ENCODE measurements around the gene TNFRSF1B.

TNFRSF1B gene

DNA sequence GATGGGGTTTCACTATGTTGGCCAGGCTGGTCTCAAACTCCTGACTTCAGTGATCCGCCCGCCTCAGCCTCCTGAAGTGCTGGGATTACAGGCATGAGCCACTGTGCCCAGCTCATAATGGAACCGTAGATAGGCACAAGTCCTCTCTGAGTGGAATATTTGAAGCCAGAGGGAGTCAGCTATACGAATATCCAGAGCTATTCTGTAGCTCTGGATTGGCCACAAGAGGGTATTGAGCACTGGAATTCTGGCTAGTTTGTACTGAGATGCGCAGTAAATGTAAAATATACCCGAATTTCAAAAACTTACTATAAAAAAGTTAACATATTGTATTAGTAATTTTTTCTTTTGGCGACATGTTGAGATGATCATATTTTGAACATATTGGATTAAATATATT is 62.2 kb downstream of the TNFRSF1B start:
- no peaks in the 10 kb centered on the region for H3K9me3 ChIP-seq (ENCODE audit: low read length)
- no peaks in the 10 kb centered on the region for H3K27me3 ChIP-seq (ENCODE audit: control insufficient read depth in 1 of 2, insufficient read depth in 2 of 2, low read length in 2 of 2)
- peaks cover 7% of the 10 kb centered on the region for H3K4me1 ChIP-seq (ENCODE audit: insufficient read depth, low read length)
- no peaks in the 10 kb centered on the region for H3K36me3 ChIP-seq (ENCODE audit: insufficient read depth, low read length)
- H3K9ac ChIP-seq (ENCODE audit: low read length) = no peak overlapping the region
- no peak overlapping the region for H3K4me3 ChIP-seq (ENCODE audit: low read depth in 1 of 2, low read length in 2 of 2)
- H3K27ac ChIP-seq (ENCODE audit: low read depth, low read length) = no peak overlapping the region

DNA sequence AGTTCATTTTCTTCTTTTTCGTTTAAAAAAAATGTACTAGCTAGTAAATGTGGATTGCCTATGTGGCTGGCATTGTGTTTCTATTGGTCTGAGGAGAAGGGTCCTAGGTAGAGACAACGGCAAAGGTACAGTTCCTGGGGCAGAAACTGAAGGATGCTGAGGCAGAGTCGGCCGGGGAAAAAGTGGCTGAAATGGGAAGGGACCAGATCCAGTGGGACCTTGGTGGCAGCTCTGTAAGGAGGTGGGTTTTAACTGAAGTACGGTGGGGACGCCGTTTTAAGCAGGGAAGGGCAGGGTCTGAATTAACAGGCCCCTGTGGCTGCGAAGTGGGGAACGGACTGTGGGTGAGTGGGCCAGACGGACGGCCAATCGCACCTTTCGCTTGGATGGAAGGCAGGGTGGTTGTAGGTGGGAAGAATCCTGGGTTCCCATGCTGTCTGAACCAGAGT is 62.6 kb downstream of the TNFRSF1B start:
- peak overlapping the region; percentile 84 to 97 for H3K4me3 ChIP-seq (ENCODE audit: low read depth in 1 of 2, low read length in 2 of 2)
- no peaks in the 10 kb centered on the region for H3K9me3 ChIP-seq (ENCODE audit: low read length)
- no peaks in the 10 kb centered on the region for H3K27me3 ChIP-seq (ENCODE audit: control insufficient read depth in 1 of 2, insufficient read depth in 2 of 2, low read length in 2 of 2)
- no peak overlapping the region for H3K9ac ChIP-seq (ENCODE audit: low read length)
- H3K36me3 ChIP-seq (ENCODE audit: insufficient read depth, low read length) = no peaks in the 10 kb centered on the region
- H3K27ac ChIP-seq (ENCODE audit: low read depth, low read length) = no peak overlapping the region
- peaks cover 7% of the 10 kb centered on the region for H3K4me1 ChIP-seq (ENCODE audit: insufficient read depth, low read length)

DNA sequence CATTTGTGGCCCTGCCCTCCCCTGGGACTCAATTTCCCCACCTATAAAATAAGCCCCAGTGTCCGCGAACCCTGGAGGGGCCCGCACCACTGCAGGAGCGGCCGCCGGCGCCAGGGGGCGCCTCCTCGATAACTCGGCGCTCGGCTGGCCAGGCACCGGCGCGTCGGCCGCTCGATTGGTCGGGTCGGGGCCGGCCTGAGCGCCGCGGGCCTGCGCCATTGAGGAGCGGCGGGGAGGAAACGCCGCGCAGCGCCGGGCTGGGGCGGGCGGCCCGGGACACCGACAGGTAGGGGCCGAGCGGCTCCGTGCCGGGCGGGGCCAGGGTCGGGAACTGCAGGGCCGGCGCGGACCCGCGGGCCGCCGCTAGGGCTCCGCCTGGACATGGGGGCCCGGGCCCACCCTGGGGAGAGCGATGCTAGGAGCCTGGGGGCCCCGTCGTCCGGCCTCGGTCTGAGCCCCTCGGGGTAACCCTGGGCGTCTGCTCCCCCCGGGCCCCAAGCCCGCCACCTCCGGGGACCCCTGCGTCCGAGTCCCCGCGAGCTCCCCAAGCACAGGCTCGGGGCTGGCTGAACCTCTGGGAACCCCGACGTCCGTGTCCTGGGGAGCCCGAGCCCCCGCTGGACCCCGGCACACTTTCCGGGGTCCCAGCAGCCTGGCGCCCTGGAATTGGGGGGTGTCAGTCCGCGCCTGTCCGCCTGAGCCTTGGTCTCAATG is 63.2 kb downstream of the TNFRSF1B start, which contains the start of gene VPS13D:
VPS13D (plus strand) TSS at position 196 of the 714 bp plus-strand sequence. CDS start 4,237 bp downstream, outside the sequence.
- Histone ChIP-seq H3K27ac (ENCODE audit: low read depth, low read length) (peak within 1 kb of the TSS; percentile 29), H3K36me3 (ENCODE audit: insufficient read depth, low read length) (no peaks in the 10 kb centered on the region), H3K9me3 (ENCODE audit: low read length) (no peaks in the 10 kb centered on the region), H3K4me1 (ENCODE audit: insufficient read depth, low read length) (peaks cover 7% of the 10 kb centered on the region), H3K4me3 (ENCODE audit: low read depth in 1 of 2, low read length in 2 of 2) (peak within 1 kb of the TSS; percentile 84 to 97), H3K27me3 (ENCODE audit: control insufficient read depth in 1 of 2, insufficient read depth in 2 of 2, low read length in 2 of 2) (no peaks in the 10 kb centered on the region), H3K9ac (ENCODE audit: low read length) (peak within 1 kb of the TSS; percentile 90)

DNA sequence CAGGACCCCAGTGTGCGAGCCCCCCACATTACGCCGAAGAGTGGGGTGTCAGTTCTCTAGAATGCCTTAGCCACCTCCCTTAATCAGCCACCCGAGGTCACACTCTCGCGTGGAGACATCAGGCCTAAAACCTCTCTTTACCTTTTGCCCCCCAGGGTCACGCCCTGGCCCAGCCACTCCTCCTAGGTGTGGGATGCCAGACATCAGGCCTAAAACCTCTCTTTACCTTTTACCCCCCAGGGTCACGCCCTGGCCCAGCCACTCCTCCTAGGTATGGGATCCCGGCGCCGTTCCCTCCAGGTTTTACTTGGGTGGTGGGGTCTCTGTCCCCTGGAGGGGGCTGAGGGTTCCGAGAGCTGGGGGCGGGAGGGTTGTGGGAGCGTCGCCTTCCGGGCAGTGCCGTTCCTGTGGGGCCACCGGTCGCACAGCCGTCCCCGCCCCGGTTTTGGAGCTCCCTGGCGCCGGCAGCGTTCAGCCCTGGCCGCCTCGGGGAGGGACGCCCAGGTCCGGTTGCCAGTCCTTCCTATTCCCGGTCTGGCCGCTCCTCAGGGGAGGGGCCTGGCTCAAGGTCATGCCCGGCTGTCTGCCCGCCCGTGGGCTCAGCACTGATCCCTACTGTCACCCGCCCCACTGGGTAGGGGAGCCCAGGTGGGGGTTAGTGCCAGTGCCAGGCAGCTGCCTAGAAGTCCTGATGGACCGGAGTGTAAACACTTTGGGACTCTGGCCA is 63.9 kb downstream of the TNFRSF1B start:
- Histone ChIP-seq H3K9ac (ENCODE audit: low read length) (peak overlapping the region; percentile 90), H3K36me3 (ENCODE audit: insufficient read depth, low read length) (no peaks in the 10 kb centered on the region)

DNA sequence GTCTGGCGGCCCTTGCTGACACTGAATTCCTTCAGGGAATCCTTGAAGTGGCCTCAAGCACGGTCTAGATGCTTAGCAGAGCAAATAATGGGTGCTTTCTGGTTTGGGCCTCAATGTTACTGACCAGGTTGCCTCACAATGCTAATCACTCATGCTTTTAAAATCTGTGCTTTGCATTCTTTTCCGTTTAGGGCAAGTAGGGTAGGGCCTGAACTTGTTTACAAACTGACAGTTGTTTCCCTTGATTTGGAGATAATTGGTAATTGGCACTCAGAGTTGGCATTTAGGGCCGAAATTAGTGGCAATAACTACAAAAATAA is 64.4 kb downstream of the TNFRSF1B start:
- peak overlapping the region; percentile 90 for H3K9ac ChIP-seq (ENCODE audit: low read length)
- H3K36me3 ChIP-seq (ENCODE audit: insufficient read depth, low read length) = no peaks in the 10 kb centered on the region
- no peaks in the 10 kb centered on the region for H3K9me3 ChIP-seq (ENCODE audit: low read length)
- peak overlapping the region; percentile 29 for H3K27ac ChIP-seq (ENCODE audit: low read depth, low read length)
- no peaks in the 10 kb centered on the region for H3K27me3 ChIP-seq (ENCODE audit: control insufficient read depth in 1 of 2, insufficient read depth in 2 of 2, low read length in 2 of 2)
- peak overlapping the region; percentile 84 to 97 for H3K4me3 ChIP-seq (ENCODE audit: low read depth in 1 of 2, low read length in 2 of 2)
- peaks cover 7% of the 10 kb centered on the region for H3K4me1 ChIP-seq (ENCODE audit: insufficient read depth, low read length)

More for the DNA sequence above, 63.9 kb downstream of the TNFRSF1B start:
- Histone ChIP-seq H3K4me3 (ENCODE audit: low read depth in 1 of 2, low read length in 2 of 2) (peak overlapping the region; percentile 84 to 97), H3K27me3 (ENCODE audit: control insufficient read depth in 1 of 2, insufficient read depth in 2 of 2, low read length in 2 of 2) (no peaks in the 10 kb centered on the region), H3K4me1 (ENCODE audit: insufficient read depth, low read length) (peaks cover 7% of the 10 kb centered on the region), H3K9me3 (ENCODE audit: low read length) (no peaks in the 10 kb centered on the region), H3K27ac (ENCODE audit: low read depth, low read length) (peak overlapping the region; percentile 29)

DNA sequence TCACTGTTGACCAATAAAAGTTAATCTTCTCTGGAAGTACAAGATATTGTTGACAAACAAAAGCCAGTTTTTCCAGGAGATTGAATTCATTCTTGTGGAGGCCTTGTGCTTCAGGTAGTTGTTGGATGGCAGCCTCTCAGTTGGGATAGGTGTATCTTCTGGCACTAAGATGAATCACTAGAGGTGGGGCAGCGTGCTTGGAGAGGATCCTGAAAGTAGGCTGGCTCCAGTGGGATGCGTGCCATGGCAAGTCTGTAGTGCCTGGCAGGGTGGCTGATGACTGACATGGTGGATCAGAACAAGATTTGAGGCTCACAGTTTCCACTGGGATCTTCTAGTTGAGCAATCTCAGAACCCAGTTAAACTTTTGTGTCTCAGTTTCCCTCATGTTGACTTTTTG is 65.4 kb downstream of the TNFRSF1B start:
- no peaks in the 10 kb centered on the region for H3K36me3 ChIP-seq (ENCODE audit: insufficient read depth, low read length)
- H3K9ac ChIP-seq (ENCODE audit: low read length) = no peak overlapping the region
- no peak overlapping the region for H3K27ac ChIP-seq (ENCODE audit: low read depth, low read length)
- peaks cover 7% of the 10 kb centered on the region for H3K4me1 ChIP-seq (ENCODE audit: insufficient read depth, low read length)
- no peak overlapping the region for H3K4me3 ChIP-seq (ENCODE audit: low read depth in 1 of 2, low read length in 2 of 2)
- H3K9me3 ChIP-seq (ENCODE audit: low read length) = no peaks in the 10 kb centered on the region
- H3K27me3 ChIP-seq (ENCODE audit: control insufficient read depth in 1 of 2, insufficient read depth in 2 of 2, low read length in 2 of 2) = no peaks in the 10 kb centered on the region

DNA sequence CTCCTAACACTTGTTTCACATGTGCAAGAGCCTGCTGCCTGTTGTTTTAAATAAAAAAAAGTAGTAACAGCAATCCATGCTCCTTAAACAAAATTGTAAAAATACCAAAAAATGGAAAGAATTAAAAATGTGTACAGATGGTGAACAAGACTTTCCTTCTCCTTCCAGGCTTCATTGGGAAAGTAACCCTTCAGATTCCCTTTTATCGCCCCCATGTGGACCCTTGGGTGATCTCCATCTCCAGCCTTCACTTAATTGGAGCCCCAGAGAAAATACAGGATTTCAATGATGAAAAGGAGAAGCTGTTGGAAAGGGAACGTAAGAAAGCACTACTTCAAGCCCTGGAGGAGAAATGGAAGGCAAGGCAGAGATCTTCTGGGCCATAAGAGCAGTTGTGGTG is 77.3 kb downstream of the TNFRSF1B start:
- Histone ChIP-seq H3K9me3 (ENCODE audit: low read length) (no peaks in the 10 kb centered on the region), H3K36me3 (ENCODE audit: insufficient read depth, low read length) (peaks cover 61% of the 10 kb centered on the region), H3K27ac (ENCODE audit: low read depth, low read length) (no peak overlapping the region), H3K27me3 (ENCODE audit: control insufficient read depth in 1 of 2, insufficient read depth in 2 of 2, low read length in 2 of 2) (no peaks in the 10 kb centered on the region), H3K9ac (ENCODE audit: low read length) (no peak overlapping the region), H3K4me1 (ENCODE audit: insufficient read depth, low read length) (no peaks in the 10 kb centered on the region), H3K4me3 (ENCODE audit: low read depth in 1 of 2, low read length in 2 of 2) (no peak overlapping the region)

DNA sequence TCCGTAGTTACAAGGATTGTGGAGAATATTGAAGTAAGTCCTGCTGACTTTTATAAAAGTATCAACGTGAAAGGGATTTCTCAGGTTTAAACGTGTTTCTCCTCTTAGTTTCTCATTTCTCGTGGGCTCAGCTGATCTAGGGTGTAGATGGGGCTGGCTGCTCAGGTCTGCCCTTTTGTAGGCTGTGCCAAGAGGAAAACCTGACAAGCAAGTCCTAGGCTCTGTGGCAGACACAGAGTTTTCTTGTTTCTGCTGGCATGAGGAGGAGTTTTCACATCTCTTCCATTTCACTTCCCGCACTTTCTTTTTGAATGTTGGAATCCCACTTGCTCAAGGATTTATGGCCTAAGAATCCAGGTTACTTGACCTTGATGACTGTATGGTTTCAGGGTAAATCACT is 77.8 kb downstream of the TNFRSF1B start:
- Histone ChIP-seq H3K27ac (ENCODE audit: low read depth, low read length) (no peak overlapping the region), H3K9ac (ENCODE audit: low read length) (no peak overlapping the region), H3K27me3 (ENCODE audit: control insufficient read depth in 1 of 2, insufficient read depth in 2 of 2, low read length in 2 of 2) (no peaks in the 10 kb centered on the region), H3K4me1 (ENCODE audit: insufficient read depth, low read length) (no peaks in the 10 kb centered on the region), H3K4me3 (ENCODE audit: low read depth in 1 of 2, low read length in 2 of 2) (no peak overlapping the region), H3K36me3 (ENCODE audit: insufficient read depth, low read length) (peaks cover 66% of the 10 kb centered on the region), H3K9me3 (ENCODE audit: low read length) (no peaks in the 10 kb centered on the region)

DNA sequence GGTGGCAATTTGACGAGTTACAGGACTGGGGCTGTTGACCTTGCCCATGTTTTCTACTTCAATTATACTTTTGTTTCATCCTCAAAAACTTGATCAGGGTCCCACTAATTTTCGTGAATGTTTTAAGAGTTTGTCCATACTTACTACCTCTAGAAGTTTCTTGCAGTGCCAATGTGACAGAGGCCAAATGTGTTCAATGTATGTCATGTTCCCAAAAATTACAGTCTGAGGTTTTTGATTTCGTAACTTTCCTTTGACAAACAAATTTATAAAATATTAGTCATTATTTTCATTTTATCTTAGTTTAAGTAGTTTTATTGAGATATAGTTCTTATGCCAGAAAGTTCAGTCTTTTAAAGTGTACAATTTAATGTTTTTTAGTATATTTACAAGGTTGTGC is 78.3 kb downstream of the TNFRSF1B start:
- H3K9ac ChIP-seq (ENCODE audit: low read length) = no peak overlapping the region
- no peaks in the 10 kb centered on the region for H3K9me3 ChIP-seq (ENCODE audit: low read length)
- peaks cover 71% of the 10 kb centered on the region for H3K36me3 ChIP-seq (ENCODE audit: insufficient read depth, low read length)
- H3K4me3 ChIP-seq (ENCODE audit: low read depth in 1 of 2, low read length in 2 of 2) = no peak overlapping the region
- no peaks in the 10 kb centered on the region for H3K4me1 ChIP-seq (ENCODE audit: insufficient read depth, low read length)
- no peaks in the 10 kb centered on the region for H3K27me3 ChIP-seq (ENCODE audit: control insufficient read depth in 1 of 2, insufficient read depth in 2 of 2, low read length in 2 of 2)
- no peak overlapping the region for H3K27ac ChIP-seq (ENCODE audit: low read depth, low read length)

DNA sequence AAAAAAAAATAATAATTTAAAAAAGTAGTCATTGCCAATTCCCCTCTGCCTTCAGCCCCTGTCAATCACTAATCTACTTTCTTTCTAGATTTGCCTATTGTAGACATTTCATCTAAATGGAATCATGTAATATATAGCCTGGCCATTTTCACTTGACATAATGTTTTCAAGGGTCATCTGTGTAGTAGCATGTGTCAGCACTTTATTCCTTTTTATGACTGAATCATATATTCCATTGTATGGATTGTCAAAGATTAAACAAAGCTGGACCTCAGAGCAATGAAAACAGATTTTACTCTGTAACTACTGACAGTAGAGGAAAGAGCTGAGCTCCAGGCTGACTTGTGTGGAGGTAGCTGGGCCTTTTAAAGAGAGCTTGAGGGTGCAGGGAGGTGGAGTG is 78.9 kb downstream of the TNFRSF1B start:
- Histone ChIP-seq H3K4me3 (ENCODE audit: low read depth in 1 of 2, low read length in 2 of 2) (no peak overlapping the region), H3K27ac (ENCODE audit: low read depth, low read length) (no peak overlapping the region), H3K9me3 (ENCODE audit: low read length) (no peaks in the 10 kb centered on the region), H3K4me1 (ENCODE audit: insufficient read depth, low read length) (no peaks in the 10 kb centered on the region), H3K9ac (ENCODE audit: low read length) (no peak overlapping the region), H3K27me3 (ENCODE audit: control insufficient read depth in 1 of 2, insufficient read depth in 2 of 2, low read length in 2 of 2) (no peaks in the 10 kb centered on the region), H3K36me3 (ENCODE audit: insufficient read depth, low read length) (peaks cover 77% of the 10 kb centered on the region)

DNA sequence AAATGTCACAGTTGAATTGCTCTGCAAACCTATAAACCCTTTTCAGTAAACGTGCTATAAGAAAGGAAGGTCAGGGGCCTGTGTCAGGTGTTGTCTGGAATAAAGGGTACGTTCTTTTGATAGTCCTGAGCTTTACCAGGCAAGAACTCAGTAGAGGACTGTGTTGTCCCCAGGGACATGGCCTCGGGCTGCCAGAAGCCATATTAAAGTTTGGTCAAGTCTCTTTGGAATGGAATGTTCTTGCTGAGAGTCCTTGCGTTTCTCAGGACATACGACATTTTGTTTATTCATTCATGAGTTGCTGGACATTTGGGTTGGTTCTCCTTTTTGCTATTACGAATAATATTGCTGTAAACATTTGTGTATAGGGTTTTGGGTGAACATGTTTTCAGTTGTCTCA is 79.8 kb downstream of the TNFRSF1B start:
- Histone ChIP-seq H3K9me3 (ENCODE audit: low read length) (no peaks in the 10 kb centered on the region), H3K36me3 (ENCODE audit: insufficient read depth, low read length) (peaks cover 78% of the 10 kb centered on the region), H3K9ac (ENCODE audit: low read length) (no peak overlapping the region), H3K27ac (ENCODE audit: low read depth, low read length) (no peak overlapping the region), H3K4me1 (ENCODE audit: insufficient read depth, low read length) (no peaks in the 10 kb centered on the region), H3K4me3 (ENCODE audit: low read depth in 1 of 2, low read length in 2 of 2) (no peak overlapping the region), H3K27me3 (ENCODE audit: control insufficient read depth in 1 of 2, insufficient read depth in 2 of 2, low read length in 2 of 2) (no peaks in the 10 kb centered on the region)
